Measurements from ENCODE around the gene AGXT.

- TF ChIP-seq POLR2A (IDR thresholded peaks at IDR 0.05) (no peak), CTCF (IDR thresholded peaks at IDR 0.05) (no peak)
Observed at GRCh38 chr2:240885566-240885965, 16.9 kb downstream of the AGXT start.

Measured in esophagus squamous epithelium (tissue), 4 donors.